Activated T-helper 17 cell treated with anti-CD3 and anti-CD28 coated beads, Interleukin-2, amount 50 U/mL, for 72 hours (primary cell): ENCODE results near the gene LRIF1. TPM values are rescaled to one million over a fixed set of nuclear protein-coding genes. Genes with fewer than 3 reads are reported as not detected.
"Not testable (repeated sequence)": the region's sequence is repeated elsewhere in the genome, so short reads cannot be mapped to it uniquely, and the experiment has no call there.

Source experiments
- ATAC-seq: fragments of 150-1000 bp; cut with Tn5 transposase; replicated peaks from 2 replicates; pipeline ENCODE4 v1.10.0; 2021; ENCODE audit warnings: mild to moderate bottlenecking, moderate library complexity
- H3K27ac Mint-ChIP-seq: one replicate; pipeline ENCODE4 v1.8.0; 2022; ENCODE audit warnings: mixed read lengths
- H3K27me3 Mint-ChIP-seq: one replicate; pipeline ENCODE4 v1.8.0; 2022; ENCODE audit warnings: mixed read lengths
- H3K36me3 Mint-ChIP-seq: one replicate; pipeline ENCODE4 v1.8.0; 2022; ENCODE audit warnings: low read depth, mild to moderate bottlenecking, mixed read lengths
- H3K4me1 Mint-ChIP-seq: one replicate; pipeline ENCODE4 v1.8.0; 2022; ENCODE audit warnings: mixed read lengths
- H3K4me3 Mint-ChIP-seq: one replicate; pipeline ENCODE4 v1.8.0; 2022; ENCODE audit warnings: mild to moderate bottlenecking, mixed read lengths
- H3K9me3 Mint-ChIP-seq: one replicate; pipeline ENCODE4 v1.8.0; 2022; ENCODE audit warnings: mixed read lengths
- total RNA-seq, 2 donors: library from RNA; stranded (reverse); gene quantifications; one replicate each; pipeline ENCODE4 v1.2.3, GENCODE V29; 2022

LRIF1 gene
- total RNA-seq, 2 donors from 2014 or later = 11.6 to 16.4 TPM

GRCh38 chr1:110961902-110962301 is 1.8 kb downstream of the LRIF1 start:
- peaks cover 29% of the 10 kb centered on the region for H3K9me3 Mint-ChIP-seq
- peaks cover 56% of the 10 kb centered on the region for H3K36me3 Mint-ChIP-seq
- no peak overlapping the region for H3K27ac Mint-ChIP-seq
- H3K4me1 Mint-ChIP-seq = peaks cover 24% of the 10 kb centered on the region
- H3K4me3 Mint-ChIP-seq = peak overlapping the region; percentile 87
- no peak for ATAC-seq
- no peaks in the 10 kb centered on the region for H3K27me3 Mint-ChIP-seq

DNA sequence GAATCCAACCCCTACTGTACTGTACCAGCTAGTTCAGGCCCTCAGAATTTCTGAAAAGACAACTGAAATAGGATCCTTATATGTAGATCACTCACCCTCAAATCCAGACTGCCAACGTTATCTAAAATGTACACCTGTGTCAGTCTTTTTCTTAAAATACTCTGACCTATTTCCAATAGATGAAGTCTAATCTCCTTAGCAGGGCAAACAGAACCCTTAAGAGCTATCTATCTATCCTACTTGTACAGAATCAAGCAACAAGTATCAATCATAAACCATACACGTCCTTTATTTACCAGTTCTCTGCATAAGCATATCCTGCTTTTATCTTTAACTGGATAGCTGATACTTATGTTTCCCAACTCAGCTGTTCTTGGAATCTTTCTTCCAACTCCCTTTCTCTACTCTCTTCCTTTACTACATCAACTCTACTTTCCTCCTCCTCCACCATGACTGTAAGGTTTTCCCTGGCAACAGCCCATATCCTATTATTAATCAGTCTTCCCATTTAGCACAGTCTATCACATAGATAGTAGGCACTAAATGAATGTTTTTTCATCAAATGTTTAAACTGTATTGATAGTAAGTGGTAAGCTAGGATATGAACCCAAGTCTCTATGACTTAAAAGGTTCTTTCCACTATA is 2.8 kb downstream of the LRIF1 start:
- H3K27me3 Mint-ChIP-seq = no peaks in the 10 kb centered on the region
- H3K27ac Mint-ChIP-seq = no peak overlapping the region
- H3K4me1 Mint-ChIP-seq = peaks cover 24% of the 10 kb centered on the region
- ATAC-seq = no peak
- peak overlapping the region; percentile 34 for H3K4me3 Mint-ChIP-seq
- H3K36me3 Mint-ChIP-seq = peaks cover 56% of the 10 kb centered on the region
- peaks cover 29% of the 10 kb centered on the region for H3K9me3 Mint-ChIP-seq

- Mint-ChIP-seq H3K4me3 (no peak overlapping the region), H3K9me3 (peaks cover 17% of the 10 kb centered on the region), H3K36me3 (peaks cover 34% of the 10 kb centered on the region), H3K27me3 (no peaks in the 10 kb centered on the region), H3K4me1 (peaks cover 13% of the 10 kb centered on the region), H3K27ac (no peak overlapping the region)
- ATAC-seq = no peak
These were observed 5.9 kb downstream of the LRIF1 start for GRCh38 chr1:110957798-110958197.

DNA sequence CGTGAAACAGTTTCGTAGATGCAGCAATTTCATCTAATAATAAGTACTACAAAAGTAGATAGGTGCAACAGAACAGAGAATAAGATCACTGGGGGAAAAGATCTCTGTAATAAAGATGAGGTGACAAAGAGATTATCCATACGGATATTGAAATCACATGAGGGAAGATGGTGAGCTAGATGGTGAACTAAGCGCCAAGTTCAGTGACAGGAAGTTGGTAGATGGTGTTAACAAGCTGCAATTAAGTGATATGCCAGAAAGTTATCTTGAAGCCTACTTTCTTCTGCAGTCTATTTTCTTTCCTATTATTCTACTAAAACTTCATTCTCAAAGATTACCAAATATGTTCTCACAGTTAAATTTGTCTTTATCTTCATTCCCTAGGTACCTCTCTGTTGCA is 7.1 kb downstream of the LRIF1 start:
- H3K9me3 Mint-ChIP-seq = peaks cover 17% of the 10 kb centered on the region
- no peaks in the 10 kb centered on the region for H3K27me3 Mint-ChIP-seq
- peaks cover 37% of the 10 kb centered on the region for H3K36me3 Mint-ChIP-seq
- no peak overlapping the region for H3K4me3 Mint-ChIP-seq
- H3K4me1 Mint-ChIP-seq = peaks cover 13% of the 10 kb centered on the region
- no peak overlapping the region for H3K27ac Mint-ChIP-seq
- no peak for ATAC-seq

GRCh38 chr1:110953031-110953430 is 10.7 kb downstream of the LRIF1 start:
- H3K36me3 Mint-ChIP-seq = peaks cover 54% of the 10 kb centered on the region
- peaks cover 6% of the 10 kb centered on the region for H3K9me3 Mint-ChIP-seq

GRCh38 chr1:110952031-110952430 is 11.7 kb downstream of the LRIF1 start:
- Mint-ChIP-seq H3K27ac (no peak overlapping the region), H3K4me1 (no peaks in the 10 kb centered on the region), H3K36me3 (peaks cover 62% of the 10 kb centered on the region), H3K27me3 (no peaks in the 10 kb centered on the region), H3K4me3 (no peak overlapping the region), H3K9me3 (peaks cover 6% of the 10 kb centered on the region)
- no peak for ATAC-seq

More at GRCh38 chr1:110953031-110953430, 10.7 kb downstream of the LRIF1 start:
- no peaks in the 10 kb centered on the region for H3K4me1 Mint-ChIP-seq
- H3K27ac Mint-ChIP-seq = no peak overlapping the region
- ATAC-seq = no peak
- no peaks in the 10 kb centered on the region for H3K27me3 Mint-ChIP-seq
- H3K4me3 Mint-ChIP-seq = no peak overlapping the region

GRCh38 chr1:110951161-110951560 is 12.6 kb downstream of the LRIF1 start:
- no peaks in the 10 kb centered on the region for H3K4me1 Mint-ChIP-seq
- no peak for ATAC-seq
- peaks cover 68% of the 10 kb centered on the region for H3K36me3 Mint-ChIP-seq
- no peak overlapping the region for H3K4me3 Mint-ChIP-seq
- no peak overlapping the region for H3K27ac Mint-ChIP-seq
- H3K9me3 Mint-ChIP-seq = peaks cover 6% of the 10 kb centered on the region
- H3K27me3 Mint-ChIP-seq = no peaks in the 10 kb centered on the region

- Mint-ChIP-seq H3K4me1 (no peaks in the 10 kb centered on the region), H3K4me3 (no peak overlapping the region), H3K27me3 (no peaks in the 10 kb centered on the region), H3K36me3 (peaks cover 70% of the 10 kb centered on the region), H3K9me3 (peaks cover 6% of the 10 kb centered on the region), H3K27ac (no peak overlapping the region)
- no peak for ATAC-seq
These were observed 15.5 kb downstream of the LRIF1 start for GRCh38 chr1:110948038-110948810.

- Mint-ChIP-seq H3K27me3 (no peaks in the 10 kb centered on the region), H3K27ac (no peak overlapping the region), H3K9me3 (peaks cover 3% of the 10 kb centered on the region), H3K4me3 (no peak overlapping the region), H3K36me3 (peaks cover 44% of the 10 kb centered on the region), H3K4me1 (no peaks in the 10 kb centered on the region)
- ATAC-seq = no peak
These were observed 18.1 kb downstream of the LRIF1 start for GRCh38 chr1:110945626-110946025.

DNA sequence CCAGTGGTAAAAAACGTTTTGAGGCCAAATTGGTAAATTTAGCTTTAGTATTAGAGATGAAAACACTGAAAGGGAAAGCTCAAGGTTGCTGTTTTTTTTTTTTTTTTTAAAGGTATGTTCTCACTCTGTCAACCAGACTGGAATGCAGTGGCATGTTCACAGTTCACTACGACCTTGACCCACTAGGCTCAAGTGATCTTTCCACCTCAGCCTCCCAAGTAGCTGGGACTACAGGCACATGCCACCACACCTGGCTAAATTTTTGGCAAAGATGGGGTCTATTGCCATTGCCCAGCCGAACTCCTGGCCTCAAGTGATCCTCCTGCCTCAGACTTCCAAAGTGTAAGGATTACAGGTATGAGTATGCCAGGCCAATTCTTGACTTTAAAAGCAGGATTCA is 18.9 kb downstream of the LRIF1 start:
- H3K27ac Mint-ChIP-seq = no peak overlapping the region
- H3K9me3 Mint-ChIP-seq = no peaks in the 10 kb centered on the region
- no peak overlapping the region for H3K4me3 Mint-ChIP-seq
- peaks cover 36% of the 10 kb centered on the region for H3K36me3 Mint-ChIP-seq
- no peaks in the 10 kb centered on the region for H3K4me1 Mint-ChIP-seq
- ATAC-seq = no peak
- no peaks in the 10 kb centered on the region for H3K27me3 Mint-ChIP-seq

DNA sequence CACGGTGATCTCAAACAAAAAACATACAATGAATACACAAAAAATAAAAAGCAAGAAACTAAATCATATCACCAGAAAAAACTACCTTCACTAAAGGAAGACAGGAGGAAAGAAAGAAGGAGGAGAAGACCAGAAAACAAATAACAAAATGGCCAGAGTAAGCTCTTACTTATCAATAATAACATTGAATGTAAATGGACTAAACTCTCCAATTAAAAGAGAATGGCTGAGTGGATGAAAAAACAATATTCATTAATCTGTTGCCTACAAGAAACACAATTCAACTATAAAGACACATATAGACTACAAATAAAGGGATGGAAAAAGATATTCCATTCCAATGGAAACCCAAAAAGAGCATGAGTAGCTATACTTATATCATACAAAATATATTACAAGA is 27.2 kb downstream of the LRIF1 start:
- no peaks in the 10 kb centered on the region for H3K27me3 Mint-ChIP-seq
- H3K4me3 Mint-ChIP-seq = no peak overlapping the region

DNA sequence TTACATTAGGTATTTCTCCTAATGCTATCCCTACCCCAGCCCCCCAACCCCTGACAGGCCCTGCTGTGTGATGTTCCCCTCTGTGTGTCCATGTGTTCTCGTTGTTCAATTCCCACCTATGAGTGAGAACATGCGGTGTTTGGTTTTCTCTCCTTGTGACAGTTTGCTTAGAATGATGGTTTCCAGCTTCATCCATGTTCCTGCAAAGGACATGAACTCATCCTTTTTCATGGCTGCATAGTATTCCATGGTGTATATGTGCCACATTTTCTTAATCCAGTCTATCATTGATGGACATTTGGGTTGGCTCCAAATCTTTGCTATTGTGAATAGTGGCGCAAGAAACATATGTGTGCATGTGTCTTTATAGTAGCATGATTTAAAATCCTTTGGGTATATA is 32.6 kb downstream of the LRIF1 start:
- H3K4me3 Mint-ChIP-seq, H3K4me1 Mint-ChIP-seq, H3K36me3 Mint-ChIP-seq, H3K27me3 Mint-ChIP-seq, ATAC-seq, H3K27ac Mint-ChIP-seq: not testable (repeated sequence)
- H3K9me3 Mint-ChIP-seq = peaks cover 15% of the 10 kb centered on the region

More for the DNA sequence above, 27.2 kb downstream of the LRIF1 start:
- Mint-ChIP-seq H3K9me3 (peaks cover 29% of the 10 kb centered on the region), H3K4me1 (no peaks in the 10 kb centered on the region), H3K36me3 (no peaks in the 10 kb centered on the region), H3K27ac (no peak overlapping the region)
- no peak for ATAC-seq

DNA sequence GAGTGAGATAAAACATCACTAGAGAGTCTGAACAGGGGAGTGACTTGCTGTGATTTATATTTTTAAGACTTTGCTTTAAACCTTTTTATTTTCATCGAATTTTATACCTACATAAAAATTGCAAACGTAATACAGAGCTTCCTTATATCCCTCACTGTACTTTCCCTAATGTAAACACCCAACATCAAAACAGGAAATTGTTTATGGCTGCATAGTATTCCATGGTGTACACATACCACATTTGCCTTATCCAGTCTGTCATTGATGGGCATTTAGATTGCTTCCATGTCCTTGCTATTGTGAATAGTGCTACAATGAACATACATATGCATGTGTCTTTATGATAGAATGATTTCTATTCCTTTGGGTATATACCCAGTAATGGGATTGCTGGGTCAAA is 34.8 kb downstream of the LRIF1 start:
- Mint-ChIP-seq H3K36me3 (no peaks in the 10 kb centered on the region), H3K4me3 (no peak overlapping the region), H3K4me1 (no peaks in the 10 kb centered on the region), H3K27me3 (no peaks in the 10 kb centered on the region), H3K9me3 (peaks cover 3% of the 10 kb centered on the region), H3K27ac (no peak overlapping the region)
- no peak for ATAC-seq

- Mint-ChIP-seq H3K36me3 (no peaks in the 10 kb centered on the region), H3K9me3 (peaks cover 3% of the 10 kb centered on the region), H3K4me1 (no peaks in the 10 kb centered on the region), H3K4me3 (no peak overlapping the region), H3K27me3 (no peaks in the 10 kb centered on the region), H3K27ac (no peak overlapping the region)
- no peak for ATAC-seq
These were observed 35.5 kb downstream of the LRIF1 start for GRCh38 chr1:110928191-110928590.

DNA sequence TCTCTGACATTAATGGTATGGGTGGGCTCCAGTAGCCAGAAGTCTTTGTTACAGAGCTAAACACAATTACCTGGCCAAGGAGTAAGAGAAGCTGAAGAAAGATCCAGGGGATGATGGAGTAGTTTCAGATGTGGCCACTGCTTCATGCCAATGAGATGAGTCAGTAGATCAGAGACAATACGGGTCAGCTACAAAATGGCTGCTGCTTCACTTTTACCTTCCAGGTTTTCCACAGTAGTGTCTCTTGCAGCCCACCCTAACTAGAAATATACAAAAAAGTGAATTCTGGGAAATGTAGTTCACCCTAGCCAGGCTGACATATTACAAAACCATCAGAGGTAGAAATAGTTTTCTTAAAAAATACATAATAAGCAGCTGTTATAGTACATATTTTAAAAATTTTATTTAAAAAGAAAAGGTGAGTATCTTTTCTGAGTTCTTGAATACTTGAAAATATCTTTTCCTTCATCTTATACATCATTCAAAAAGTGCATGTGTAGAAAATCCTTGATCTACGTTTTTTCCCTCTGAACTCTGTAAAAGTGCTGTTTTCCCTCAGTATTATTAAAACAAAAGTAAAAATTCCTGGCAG is 36.1 kb downstream of the LRIF1 start:
- peaks cover 3% of the 10 kb centered on the region for H3K9me3 Mint-ChIP-seq
- H3K4me3 Mint-ChIP-seq = no peak overlapping the region
- no peaks in the 10 kb centered on the region for H3K36me3 Mint-ChIP-seq
- H3K4me1 Mint-ChIP-seq = no peaks in the 10 kb centered on the region
- H3K27ac Mint-ChIP-seq = no peak overlapping the region
- H3K27me3 Mint-ChIP-seq = no peaks in the 10 kb centered on the region
- no peak for ATAC-seq
